Measurements from ENCODE around the gene TANC1.

TANC1 gene

DNA sequence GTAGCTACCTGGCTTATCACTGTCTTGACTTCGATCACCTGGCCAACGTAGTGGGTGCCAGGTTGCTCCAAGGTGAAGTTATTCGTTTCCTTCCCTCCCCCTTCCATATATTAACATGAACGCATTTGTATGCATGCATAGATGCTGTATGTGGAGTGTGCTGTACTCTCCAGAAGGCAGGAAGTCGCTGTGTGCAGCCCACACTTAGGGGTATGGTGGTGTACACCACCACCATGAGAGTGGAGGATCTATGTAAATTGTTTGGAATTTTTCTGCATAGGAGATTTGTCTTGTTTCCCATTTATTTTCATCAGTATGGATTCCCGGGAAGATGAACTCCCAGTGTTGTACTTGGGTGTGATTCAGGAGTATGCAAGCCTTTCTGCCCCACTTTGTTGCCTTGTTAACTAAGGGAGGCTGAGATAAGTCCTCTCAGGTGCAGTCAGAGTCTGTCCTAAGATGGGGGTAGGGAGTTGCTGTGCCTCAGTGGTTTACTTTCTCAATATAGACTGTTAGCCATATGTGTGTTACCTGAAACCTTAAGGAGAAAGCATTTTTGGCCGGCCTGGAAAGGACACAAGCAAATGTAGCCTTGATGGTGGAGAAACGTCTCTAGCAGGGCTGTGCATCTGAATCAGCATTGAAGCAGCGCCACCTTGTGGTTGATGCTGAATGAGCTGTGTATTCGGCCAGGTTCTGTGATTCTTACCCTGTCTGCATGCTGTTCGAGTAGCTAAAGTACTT is 149.8 kb downstream of the TANC1 start:
- peak; percentile 63 for DNase-seq (ENCODE audit: low read depth)

DNA sequence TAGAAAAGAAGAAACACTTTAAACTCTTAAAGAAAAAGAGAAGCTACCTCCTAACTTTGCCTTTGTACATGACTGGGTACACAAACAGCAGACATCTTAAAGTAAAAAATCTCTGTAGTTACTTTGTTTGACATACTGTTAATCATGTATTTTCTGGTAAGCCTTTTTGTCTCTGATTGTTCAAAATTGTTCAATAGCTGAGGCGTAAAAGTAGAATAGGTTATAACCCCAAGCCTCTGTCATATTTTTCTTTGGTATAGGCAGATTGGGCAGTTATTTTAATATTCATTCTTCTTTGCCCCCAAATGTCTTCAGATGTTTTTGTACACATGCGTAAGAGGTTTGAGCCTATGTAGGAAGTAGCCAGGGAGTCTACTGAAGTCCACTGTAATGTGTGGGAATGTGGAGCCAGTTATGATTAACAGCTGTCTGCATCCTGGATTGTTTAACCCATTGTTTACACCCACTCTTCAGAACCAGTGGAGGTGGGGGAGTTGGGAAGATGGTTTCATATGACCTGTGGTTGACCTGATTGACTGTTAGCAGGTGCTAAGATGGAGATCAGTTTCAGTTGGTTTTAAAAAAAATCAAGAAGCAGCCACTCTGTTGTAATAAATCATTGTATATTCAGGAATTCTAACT is 150.5 kb downstream of the TANC1 start:
- DNase-seq (ENCODE audit: low read depth): no peak

- no peak for DNase-seq (ENCODE audit: low read depth)
Observed at GRCh38 chr2:159119652-159120257, 151.3 kb downstream of the TANC1 start.

GRCh38 chr2:159123786-159124185 is 155.3 kb downstream of the TANC1 start:
- DNase-seq (ENCODE audit: low read depth): no peak

DNA sequence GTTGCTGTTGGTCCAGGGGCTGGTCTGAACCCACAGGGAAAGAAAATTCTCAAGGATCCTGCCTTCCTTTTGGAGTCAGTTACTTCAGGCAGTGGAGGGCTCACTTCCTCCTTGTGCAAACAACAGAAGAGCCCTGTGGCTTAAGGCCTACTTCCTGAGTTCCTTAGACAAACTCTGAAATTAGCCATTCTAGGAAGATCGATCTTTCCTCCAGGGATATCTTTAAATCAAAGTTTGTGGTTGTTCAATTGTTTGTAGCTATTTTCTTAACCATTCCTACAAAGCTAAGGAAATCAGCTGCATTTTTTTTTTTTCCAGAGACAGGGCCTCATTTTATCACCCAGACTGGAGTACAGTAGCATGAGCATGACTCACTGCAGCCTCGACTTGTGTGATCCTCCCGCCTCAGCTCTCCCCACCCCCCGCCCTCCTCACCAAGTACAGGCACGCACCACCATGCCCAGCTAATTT is 156.0 kb downstream of the TANC1 start:
- DNase-seq (ENCODE audit: low read depth): no peak

DNA sequence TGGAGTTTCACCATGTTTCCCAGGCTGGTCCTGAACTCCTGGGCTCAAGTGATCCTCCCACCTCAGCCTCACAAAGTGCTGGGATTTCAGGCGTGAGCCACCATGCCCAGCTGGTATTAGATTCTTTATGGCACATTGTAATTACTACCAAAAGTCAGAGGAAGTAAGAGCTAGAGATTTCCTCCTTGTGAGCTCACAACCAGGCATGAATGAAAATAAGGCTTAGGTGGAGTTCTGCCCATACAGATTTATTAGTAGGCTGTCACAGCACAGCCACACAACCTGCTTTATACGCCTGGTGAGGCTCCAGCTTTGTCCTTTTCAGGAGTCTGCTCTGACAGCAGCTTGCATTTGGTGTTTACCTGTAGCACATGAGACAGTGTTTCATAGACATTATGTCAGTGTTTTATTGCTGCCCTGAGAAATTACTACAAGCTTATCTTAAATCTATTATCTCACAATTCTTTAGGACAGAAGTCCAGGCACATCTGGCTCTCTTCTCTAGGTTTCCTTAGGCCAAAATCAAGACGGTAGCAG is 156.6 kb downstream of the TANC1 start:
- no peak for DNase-seq (ENCODE audit: low read depth)

GRCh38 chr2:159125858-159126257 is 157.4 kb downstream of the TANC1 start:
- no peak for DNase-seq (ENCODE audit: low read depth)

- no peak for DNase-seq (ENCODE audit: low read depth)
Observed at GRCh38 chr2:159126432-159127022, 158.1 kb downstream of the TANC1 start.

- no peak for DNase-seq (ENCODE audit: low read depth)
Observed at GRCh38 chr2:159128191-159128590, 159.8 kb downstream of the TANC1 start.

DNA sequence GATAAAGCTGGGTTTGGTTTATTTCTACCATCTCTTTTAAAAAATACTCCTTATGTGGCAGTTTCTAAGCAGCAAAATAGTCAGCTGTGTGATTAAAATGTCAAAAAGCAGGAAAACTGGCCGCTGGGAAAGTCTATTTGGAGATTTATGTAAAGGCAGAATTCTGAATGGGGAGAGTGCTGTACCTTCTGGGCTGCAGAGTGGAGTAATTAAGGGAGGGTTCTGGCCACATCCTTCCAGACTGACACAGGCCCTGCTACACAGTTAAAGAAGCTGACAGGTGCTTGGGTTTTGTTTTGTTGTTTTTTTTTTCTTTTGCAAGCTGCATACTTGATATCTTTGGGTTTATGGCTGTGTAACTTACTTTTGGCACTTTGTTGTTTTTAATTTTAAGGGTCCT is 160.8 kb downstream of the TANC1 start:
- DNase-seq (ENCODE audit: low read depth): no peak

GRCh38 chr2:159129824-159130223 is 161.4 kb downstream of the TANC1 start:
- DNase-seq (ENCODE audit: low read depth): no peak

DNA sequence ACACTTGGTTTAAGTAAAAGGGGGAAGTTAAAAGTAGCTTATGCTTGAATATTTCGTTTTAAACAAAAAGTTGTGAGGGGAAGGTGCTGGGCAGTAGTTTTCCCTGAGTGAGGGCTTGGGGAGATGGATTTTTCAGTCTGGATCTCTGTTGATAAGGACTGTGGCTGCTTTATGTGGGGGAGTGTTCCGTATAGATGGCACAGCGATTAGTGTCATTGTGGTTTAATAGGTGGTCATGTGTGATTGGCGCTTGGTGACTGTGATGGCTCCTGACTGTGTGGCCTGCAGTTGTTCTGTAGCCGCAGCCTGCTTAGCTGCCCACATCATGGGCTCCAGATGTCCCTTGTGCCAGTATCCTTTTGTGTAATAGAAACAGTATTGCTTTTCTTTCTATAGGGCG is 161.9 kb downstream of the TANC1 start:
- DNase-seq (ENCODE audit: low read depth): no peak

DNA sequence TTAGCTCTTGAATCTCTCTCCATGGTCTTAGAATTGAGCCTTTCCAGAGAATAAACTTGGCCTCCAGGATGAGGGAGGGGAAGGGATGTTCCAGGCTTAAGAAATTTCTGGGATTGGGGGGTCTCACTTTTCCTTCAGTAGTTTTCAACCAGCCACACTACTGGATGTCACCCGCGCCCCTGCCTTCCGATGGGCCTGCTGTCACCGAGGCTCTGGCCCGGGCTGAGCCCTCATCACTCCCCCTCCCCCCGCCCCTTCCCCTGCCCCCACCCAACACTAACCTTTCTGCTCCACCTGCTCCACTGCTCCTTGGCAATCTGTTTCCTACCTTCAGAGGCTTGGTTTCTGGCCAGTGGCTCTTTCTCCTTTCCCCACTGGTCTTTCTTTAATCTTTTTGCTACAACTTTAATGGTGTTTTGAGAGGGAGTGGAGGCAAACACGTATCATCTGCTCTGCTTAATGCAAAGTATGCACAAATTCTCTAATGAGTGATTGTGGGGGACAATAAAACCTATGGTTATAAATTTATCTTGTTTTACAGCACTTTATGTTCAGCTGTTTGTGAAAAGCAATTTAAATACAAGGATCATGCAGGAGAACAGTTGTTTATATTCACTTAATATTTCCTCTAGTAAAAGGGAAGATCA is 162.9 kb downstream of the TANC1 start:
- no peak for DNase-seq (ENCODE audit: low read depth)

GRCh38 chr2:159131914-159132281 is 163.5 kb downstream of the TANC1 start:
- DNase-seq (ENCODE audit: low read depth): no peak

DNA sequence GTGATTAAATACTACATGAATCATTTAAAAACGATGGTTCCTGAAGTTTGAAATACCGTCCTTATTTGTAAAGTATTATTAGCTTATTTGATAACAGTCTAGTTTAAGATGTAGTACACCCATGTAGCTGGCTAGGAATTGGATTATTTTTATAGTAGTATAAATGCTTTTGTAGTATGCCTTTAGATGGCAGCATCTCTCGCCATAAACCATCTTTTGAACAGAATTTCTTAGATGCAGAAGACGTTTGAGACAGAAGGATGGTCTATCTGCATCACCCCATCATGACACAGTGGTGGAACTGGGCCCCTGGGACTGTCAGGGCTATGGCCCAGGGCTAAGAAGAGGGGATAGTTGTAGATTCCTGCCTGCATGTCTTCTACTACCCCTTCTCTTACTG is 165.4 kb downstream of the TANC1 start:
- no peak for DNase-seq (ENCODE audit: low read depth)

- DNase-seq (ENCODE audit: low read depth): no peak
Observed at GRCh38 chr2:159134979-159135378, 166.5 kb downstream of the TANC1 start.

DNA sequence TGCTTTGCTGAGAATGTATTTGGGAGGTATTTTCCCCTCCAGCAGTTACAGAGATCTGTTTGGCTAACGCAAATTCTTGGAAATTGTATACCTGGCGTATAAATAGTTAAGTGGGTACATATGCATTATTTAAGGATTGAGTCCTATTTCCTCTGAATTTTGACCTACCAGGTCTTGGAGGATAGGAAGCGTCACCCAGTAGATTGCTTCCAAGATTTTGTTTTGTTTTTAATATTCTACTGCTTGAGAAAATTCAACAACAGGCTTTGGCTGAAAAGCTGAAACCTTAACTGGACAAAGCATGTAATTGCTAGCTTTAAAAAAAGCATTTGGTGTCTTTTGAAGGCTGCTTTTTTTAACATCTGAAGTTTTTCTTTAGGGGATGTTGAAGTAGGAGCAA is 168.0 kb downstream of the TANC1 start:
- DNase-seq (ENCODE audit: low read depth): no peak

DNA sequence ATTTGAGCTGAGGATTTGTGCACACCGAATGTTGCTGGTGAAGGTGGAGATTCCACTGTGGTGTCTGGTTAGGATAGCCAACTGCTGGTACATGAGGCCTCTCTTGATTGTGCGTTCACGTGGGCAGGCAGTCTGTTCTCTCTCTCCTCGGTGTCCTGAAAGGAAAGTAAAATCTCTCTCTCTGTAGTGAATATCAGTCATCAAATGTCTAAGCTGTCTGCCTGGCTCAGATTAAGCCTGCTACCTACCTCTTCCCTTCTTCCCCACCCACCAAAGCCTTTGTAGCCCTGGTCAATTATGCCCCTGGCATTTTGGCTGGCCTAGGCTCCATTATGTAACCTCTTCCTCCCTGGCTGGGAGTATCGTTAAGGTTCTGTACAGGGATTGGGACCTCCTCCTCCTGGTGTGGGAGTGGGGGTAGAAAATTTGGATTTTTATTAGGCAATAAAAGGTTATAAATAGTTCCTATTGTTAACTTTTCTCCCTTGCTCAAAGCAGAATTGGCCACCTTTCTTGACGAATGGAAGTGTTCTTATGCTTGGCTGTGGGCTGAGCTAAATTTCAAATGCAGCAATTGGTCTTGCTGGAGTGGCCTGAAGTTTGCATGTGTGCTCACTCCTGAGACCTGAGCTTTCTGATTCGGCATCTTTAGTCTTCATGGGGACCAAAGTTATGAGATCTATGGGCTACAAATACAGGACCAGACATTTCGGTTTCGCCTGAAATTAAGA is 169.2 kb downstream of the TANC1 start:
- DNase-seq (ENCODE audit: low read depth): no peak

GRCh38 chr2:159138642-159139182 is 170.3 kb downstream of the TANC1 start:
- no peak for DNase-seq (ENCODE audit: low read depth)

GRCh38 chr2:159139216-159139933 is 170.9 kb downstream of the TANC1 start:
- DNase-seq (ENCODE audit: low read depth): no peak
